GM19239 (cell line): ENCODE measurements around the gene LEF1.
"Not testable (repeated sequence)": the region's sequence is repeated elsewhere in the genome, so short reads cannot be mapped to it uniquely, and the experiment has no call there.

Experiments
- DNase-seq: peaks from one replicate; pipeline ENCODE4 v3.0.0; 2011; ENCODE audit warnings: low spot score; ENCODE audit not compliant: insufficient read length
- FAIRE-seq: peaks from 2 replicates; lab custom pipeline; 2011; peaks lifted over from hg19 to GRCh38; lab: Jason Lieb, UNC

Gene LEF1

GRCh38 chr4:108080747-108081146, 88.0 kb downstream of the LEF1 start:
- no peak for FAIRE-seq
- DNase-seq: no peak

- FAIRE-seq: no peak
- DNase-seq: no peak
Observed at GRCh38 chr4:108078024-108078733, 90.6 kb downstream of the LEF1 start.

- DNase-seq (no peak), FAIRE-seq (peak; percentile 11)
Observed at GRCh38 chr4:108072300-108072699, 96.4 kb downstream of the LEF1 start.

DNA sequence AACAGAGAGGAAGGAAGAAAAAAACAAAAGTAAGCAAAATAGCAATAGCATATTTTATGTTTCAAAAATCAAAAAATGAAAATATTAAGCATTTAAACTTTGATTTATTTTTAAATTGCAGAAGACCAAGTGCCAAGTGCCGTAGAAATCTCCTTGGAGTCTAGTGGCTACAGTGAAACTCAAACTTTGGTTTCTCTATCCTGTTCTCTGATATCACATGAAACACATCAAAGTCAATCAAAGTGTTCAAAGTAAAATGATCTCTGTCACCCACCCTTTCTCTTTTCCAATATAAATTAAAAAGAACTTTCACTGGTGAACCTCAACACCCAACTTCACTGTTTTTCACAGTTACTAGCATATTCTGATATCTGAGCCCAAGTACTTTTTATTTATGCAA, 98.0 kb downstream of the LEF1 start:
- FAIRE-seq: no peak
- DNase-seq: no peak

DNA sequence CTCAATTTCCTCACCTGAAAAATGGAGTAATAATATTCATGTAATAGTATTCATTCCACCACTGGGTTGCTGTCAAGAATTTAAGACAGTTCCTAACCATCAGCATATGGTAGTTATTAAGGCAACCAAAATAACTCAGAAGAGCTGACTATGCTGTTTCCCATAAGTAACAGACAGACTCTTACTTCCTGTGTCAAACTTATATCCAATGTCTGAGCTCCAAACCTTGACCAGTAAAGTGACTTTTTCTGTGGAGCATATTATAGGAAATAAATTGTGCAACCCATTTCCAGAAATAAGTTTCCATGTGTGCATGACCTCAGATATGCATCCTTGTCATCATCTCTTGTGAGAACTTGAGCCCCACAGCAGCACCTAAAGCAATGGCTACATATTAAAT, 100.3 kb downstream of the LEF1 start:
- FAIRE-seq: no peak

DNA sequence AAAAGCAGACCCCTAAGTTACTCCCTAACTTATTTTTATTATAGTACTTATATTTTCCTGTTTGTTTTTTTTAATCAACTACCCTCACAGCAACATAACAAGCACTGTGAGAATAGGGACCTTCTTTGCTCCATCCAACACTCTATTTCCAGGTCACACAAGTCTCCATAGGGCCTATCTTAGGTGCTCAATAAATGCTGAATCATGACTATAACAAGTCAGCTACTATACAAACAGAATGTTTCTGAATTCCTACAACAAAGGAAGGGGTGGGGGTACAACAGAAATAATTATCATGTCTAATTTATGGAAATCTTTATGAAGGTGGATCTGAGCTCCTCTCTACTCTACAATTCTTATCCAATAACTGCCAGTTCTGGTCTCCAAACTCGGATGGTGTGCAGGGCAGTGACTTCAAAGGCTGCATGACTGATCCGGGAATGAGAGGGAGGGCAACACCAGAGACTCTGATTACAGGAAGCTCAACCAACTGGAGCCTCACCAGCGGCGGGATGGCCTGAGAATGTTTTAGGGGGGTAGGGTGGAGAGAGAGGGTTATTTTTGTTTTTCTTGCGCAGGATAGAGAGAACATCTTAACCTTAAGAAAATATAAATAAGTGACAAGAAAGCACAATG, 107.9 kb downstream of the LEF1 start:
- FAIRE-seq (no peak), DNase-seq (no peak)

More for the DNA sequence above, 100.3 kb downstream of the LEF1 start:
- DNase-seq: no peak

- DNase-seq: no peak
- FAIRE-seq: no peak
Observed at GRCh38 chr4:108060164-108060563, 108.6 kb downstream of the LEF1 start.

DNA sequence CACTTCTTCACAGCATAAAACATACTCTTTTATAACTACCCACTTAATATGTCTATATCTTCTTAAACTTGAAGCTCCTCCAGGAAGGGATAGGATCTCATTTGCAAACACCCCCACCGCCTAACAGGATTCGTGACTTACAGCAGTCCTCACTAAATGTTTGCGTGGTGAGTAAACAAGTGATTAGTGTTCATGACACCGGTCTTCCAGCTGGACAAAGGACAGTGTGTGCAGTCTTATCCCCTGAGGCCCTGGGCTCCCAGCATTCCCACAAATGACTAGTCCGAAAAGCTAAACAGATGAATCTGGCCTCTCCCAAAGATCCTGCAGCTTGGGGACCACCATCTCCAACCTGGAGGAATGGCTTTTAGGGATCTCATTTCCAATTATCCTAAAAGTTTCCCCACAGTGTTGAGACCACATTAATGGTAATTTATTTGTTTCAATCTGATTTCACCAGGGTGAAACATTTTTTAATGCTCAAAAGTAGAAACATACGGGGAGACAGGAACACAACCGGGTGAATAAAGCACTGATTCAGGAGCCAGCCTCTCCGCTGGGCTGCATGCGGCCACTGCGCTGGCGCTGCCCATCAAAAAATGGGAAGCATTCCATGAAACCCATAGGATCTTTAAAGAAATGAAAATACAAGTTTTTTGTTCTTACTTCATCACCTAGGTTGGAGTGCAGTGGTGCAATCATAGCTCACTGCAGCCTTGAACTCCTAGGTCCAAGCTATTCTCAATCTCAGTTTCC, 109.9 kb downstream of the LEF1 start:
- no peak for FAIRE-seq
- DNase-seq: no peak

DNA sequence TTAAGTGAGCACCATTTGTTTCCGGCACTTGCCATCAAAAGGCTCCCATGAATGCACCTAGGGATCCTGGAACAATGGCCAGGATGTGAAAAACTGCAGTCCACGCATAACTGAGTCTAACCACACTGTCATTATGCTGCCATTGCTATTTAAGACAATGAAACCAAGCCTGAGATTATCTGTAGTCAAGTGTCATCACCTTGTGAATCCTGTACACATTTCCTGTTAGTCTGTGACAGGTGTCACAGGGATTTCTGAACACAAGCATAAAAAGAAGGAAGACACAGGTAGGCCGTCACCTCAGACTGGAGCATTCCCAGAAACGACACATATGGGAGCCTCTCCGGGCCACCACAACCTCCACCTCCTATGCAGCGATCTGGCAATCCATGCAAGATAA, 112.3 kb downstream of the LEF1 start:
- FAIRE-seq (no peak), DNase-seq (no peak)

DNA sequence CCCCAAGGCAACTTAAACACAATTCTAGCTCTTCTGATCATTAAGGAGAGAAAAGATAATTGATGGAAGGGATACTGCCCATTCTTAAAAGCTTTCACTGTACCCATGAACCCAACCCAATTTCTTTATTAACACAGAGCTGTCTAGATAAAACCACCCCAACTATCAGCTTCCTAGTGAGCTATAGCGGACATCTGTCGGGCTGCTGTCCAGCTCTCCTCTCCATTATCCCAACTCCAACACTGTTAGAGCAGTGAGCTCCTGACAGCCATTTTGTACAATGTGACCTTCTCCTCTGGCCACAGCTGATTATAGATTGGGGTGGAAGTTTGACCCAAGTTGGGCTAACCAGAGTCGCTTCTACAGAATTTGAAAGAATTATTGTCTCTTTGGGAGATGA, 112.9 kb downstream of the LEF1 start:
- DNase-seq (no peak), FAIRE-seq (no peak)

DNA sequence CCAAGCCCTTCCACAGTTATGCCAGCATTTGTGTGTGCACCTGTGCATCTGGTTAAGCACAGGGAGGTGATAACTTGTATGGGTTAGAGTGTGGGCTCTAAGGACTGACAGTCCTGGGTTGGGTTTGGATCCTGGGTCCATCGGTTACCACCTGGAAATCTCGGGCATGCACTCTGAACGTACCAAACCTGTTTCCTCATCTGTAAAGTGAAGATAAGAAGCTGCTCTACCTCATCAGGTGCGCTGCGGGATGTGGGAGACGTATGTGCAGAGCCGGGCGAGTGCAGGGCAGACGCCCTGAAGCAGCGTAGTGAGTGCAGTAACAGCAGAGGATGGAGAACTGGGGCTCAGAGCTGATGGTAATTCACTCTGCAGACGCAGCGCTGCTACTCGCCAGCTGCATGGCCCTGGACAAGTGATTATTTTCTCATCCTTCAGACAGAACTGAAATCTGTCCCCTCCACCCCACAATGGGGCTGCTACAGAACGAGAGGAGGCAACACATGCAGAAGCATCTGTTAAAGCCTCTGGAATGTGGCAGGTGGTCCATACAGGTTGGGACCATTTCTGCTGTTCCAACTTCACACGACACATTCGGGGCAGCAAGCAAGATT, 114.6 kb downstream of the LEF1 start:
- no peak for DNase-seq
- FAIRE-seq: no peak

GRCh38 chr4:108053251-108053711, 115.5 kb downstream of the LEF1 start:
- FAIRE-seq (peak; percentile 99), DNase-seq (peak; percentile 40)

DNA sequence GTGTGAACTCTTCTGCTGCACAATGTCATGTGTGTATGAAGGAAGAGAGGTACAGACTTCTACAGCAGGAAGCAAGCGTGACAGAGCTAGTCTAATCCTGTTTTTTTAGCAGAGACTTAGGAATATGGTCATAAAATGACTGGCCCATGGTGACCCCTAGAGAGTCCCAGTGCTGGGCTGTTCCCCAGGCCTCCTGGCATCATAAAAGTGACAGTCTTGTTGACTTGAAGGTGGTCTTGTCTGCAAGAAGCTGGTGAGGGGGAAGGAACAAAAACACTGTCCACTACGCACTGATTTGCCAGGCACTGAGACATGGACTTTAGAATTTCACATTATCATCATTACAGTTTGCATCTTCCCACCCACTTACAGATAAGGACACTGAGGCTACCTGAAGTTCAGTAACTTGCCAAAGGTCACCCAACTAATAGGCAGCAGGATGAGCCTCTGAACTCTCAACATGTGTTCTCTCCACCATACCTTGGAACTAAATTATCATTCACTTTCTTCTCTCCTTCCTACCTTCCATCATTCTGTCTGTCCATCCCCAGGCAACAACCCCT, 116.1 kb downstream of the LEF1 start:
- FAIRE-seq (peak; percentile 80), DNase-seq (no peak)

DNA sequence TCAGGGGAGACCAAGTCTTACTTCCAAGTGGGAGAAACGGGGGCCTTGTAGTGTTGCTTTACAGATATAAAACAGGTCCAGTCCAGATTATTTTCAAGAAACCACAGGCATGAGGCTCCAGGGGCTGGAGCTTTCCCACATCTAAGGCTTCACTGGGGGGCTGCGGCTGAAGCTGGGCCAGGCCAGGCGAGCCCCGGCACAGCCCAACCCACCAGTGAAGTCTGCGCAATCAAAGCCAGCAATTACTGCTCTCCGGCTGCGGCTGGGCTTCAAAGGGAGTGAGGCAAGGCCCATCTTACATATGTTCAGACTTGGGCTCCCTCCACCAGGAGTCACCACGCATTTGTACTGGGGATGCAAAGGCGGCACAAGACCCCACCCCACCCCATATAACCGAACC, 117.4 kb downstream of the LEF1 start:
- FAIRE-seq: no peak

DNA sequence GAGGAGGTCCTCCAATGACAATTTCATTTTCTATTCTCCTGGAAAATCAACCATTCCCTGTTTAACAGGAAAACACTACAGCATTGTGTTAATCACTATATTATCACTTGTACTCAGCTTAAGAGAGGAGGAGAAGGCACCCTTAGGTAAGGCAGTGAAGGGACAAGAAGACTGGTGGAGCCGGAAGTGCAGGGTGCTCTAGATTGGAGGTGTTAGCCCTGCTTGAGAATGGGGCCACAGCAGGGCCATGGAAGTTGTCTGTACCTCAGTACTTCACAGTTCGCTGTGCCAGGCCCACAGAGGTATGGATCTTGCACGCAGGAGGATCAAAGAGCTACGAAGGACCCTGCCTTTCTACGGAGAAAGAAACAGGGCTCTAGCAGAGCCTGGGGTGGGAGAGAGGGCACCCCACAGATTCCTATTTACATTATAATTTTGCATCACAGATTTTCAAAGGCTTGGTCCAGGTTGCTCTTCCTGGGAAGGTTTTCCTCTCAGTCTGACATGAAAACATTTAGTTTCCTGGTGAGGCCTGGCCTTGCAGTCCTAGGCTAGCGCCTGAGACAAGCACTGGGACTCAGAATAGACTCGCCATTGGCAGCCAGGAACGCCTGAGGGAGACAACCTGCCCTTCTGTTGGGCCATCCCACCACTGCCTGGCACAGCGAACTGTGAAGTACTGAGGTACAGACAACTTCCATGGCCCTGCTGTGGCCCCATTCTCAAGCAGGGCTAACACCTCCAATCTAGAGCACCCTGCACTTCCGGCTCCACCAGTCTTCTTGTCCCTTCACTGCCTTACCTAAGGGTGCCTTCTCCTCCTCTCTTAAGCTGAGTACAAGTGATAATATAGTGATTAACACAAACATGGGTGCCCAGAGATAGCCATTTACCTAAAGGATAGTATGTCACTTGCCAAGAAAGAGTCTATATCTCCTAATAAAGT, 118.3 kb downstream of the LEF1 start:
- not testable (repeated sequence) for DNase-seq
- FAIRE-seq: peak; percentile 40

More for the DNA sequence above, 117.4 kb downstream of the LEF1 start:
- DNase-seq: no peak

- peak; percentile 85 for FAIRE-seq
Observed at GRCh38 chr4:108049406-108049805, 119.3 kb downstream of the LEF1 start.

DNA sequence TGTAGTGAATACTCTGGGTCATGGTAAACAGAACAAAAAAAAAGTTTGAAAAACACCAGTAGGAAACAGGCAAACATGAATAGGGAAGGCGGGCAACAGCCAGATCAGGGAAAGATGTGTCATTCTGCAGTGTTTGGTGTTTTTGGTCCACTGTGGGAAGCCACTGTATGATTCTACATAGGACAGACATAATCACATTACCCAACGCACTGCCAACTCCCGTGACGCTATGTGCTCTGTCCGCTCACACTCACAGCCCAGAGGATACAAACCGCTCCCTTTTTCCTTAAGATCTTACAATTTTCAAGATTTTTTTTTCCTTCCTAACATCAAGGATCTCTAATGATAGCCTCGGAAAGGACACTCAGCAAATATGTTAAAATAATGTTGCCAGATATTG, 119.7 kb downstream of the LEF1 start:
- FAIRE-seq (peak; percentile 31), DNase-seq (no peak)

More at GRCh38 chr4:108049406-108049805, 119.3 kb downstream of the LEF1 start:
- DNase-seq: no peak

GRCh38 chr4:108048157-108048556, 120.6 kb downstream of the LEF1 start:
- no peak for DNase-seq
- no peak for FAIRE-seq

DNA sequence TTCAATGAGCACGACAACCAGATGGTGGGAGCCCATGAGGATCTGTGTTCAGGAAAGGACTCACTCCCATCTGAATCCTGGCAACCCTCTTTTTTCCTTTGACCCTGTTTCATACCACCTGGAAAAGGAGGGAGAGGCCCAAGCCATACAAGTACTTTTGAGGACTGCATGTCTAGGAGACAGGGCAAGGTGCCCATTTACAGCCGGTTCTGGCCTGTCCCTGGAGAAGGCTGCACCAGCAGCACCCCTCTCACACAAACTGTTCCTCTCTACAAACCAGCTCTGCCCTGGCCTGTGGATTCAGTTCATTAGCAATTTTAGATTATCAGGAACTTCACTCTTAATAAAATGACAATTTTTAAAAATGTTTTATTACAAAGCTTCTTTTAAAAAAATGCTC, 121.5 kb downstream of the LEF1 start:
- DNase-seq (no peak), FAIRE-seq (no peak)
